Iris pigment epithelial cell (primary cell): ENCODE measurements around the gene CAMK2G.

ENCODE experiments used
- DNase-seq: peaks from one replicate; pipeline ENCODE4 v3.0.0-alpha.2; 2011; ENCODE audit warnings: low read depth

Gene CAMK2G

GRCh38 chr10:73771722-73772280 lies 102.6 kb downstream of the CAMK2G start:
- no peak for DNase-seq

GRCh38 chr10:73769396-73769795 lies 105.0 kb downstream of the CAMK2G start:
- DNase-seq, result no peak

- no peak for DNase-seq
Measured at GRCh38 chr10:73768881-73769280, 105.5 kb downstream of the CAMK2G start.

GRCh38 chr10:73765066-73765465 lies 109.3 kb downstream of the CAMK2G start:
- DNase-seq, result no peak

GRCh38 chr10:73763343-73763742 lies 111.0 kb downstream of the CAMK2G start:
- DNase-seq, result no peak

- DNase-seq, result peak; percentile 70
Measured at GRCh38 chr10:73762915-73763314, 111.4 kb downstream of the CAMK2G start.
